ENCODE data around the gene MACROD2. TPM values are rescaled to one million over a fixed set of nuclear protein-coding genes. Genes with fewer than 3 reads are reported as not detected.

The MACROD2 gene
- polyA plus RNA-seq, 3 donors = 12.8 to 13.4 (median 13.2) TPM

- no peak for DNase-seq
Observed at GRCh38 chr20:14576196-14576877, 581.0 kb downstream of the MACROD2 start.

GRCh38 chr20:14580418-14581074, 585.2 kb downstream of the MACROD2 start:
- DNase-seq = no peak

GRCh38 chr20:14581731-14582130, 586.4 kb downstream of the MACROD2 start:
- DNase-seq = no peak

- no peak for DNase-seq
Observed at GRCh38 chr20:14582855-14583254, 587.5 kb downstream of the MACROD2 start.

- DNase-seq = no peak
Observed at GRCh38 chr20:14583413-14583812, 588.1 kb downstream of the MACROD2 start.

GRCh38 chr20:14589383-14589782, 594.1 kb downstream of the MACROD2 start:
- no peak for DNase-seq

GRCh38 chr20:14595051-14595450, 599.7 kb downstream of the MACROD2 start:
- no peak for DNase-seq

GRCh38 chr20:14597206-14597715, 601.9 kb downstream of the MACROD2 start:
- DNase-seq = no peak

GRCh38 chr20:14599613-14600012, 604.3 kb downstream of the MACROD2 start:
- DNase-seq = no peak

- no peak for DNase-seq
Observed at GRCh38 chr20:14600527-14600926, 605.2 kb downstream of the MACROD2 start.

- DNase-seq = no peak
Observed at GRCh38 chr20:14604143-14604542, 608.8 kb downstream of the MACROD2 start.

GRCh38 chr20:14609328-14610221, 614.3 kb downstream of the MACROD2 start:
- no peak for DNase-seq

- DNase-seq = no peak
Observed at GRCh38 chr20:14611479-14611878, 616.2 kb downstream of the MACROD2 start.

- DNase-seq = no peak
Observed at GRCh38 chr20:14612391-14612790, 617.1 kb downstream of the MACROD2 start.

GRCh38 chr20:14616003-14616402, 620.7 kb downstream of the MACROD2 start:
- no peak for DNase-seq

GRCh38 chr20:14617123-14617522, 621.8 kb downstream of the MACROD2 start:
- DNase-seq = no peak

- DNase-seq = no peak
Observed at GRCh38 chr20:14619411-14619810, 624.1 kb downstream of the MACROD2 start.

GRCh38 chr20:14622796-14623195, 627.5 kb downstream of the MACROD2 start:
- no peak for DNase-seq

- no peak for DNase-seq
Observed at GRCh38 chr20:14631011-14631410, 635.7 kb downstream of the MACROD2 start.

GRCh38 chr20:14632906-14633305, 637.6 kb downstream of the MACROD2 start:
- no peak for DNase-seq

- no peak for DNase-seq
Observed at GRCh38 chr20:14633507-14633906, 638.2 kb downstream of the MACROD2 start.

- no peak for DNase-seq
Observed at GRCh38 chr20:14634665-14635064, 639.3 kb downstream of the MACROD2 start.

Data from renal pelvis (tissue), 4 donors.